Activated CD4-positive, CD25-positive, alpha-beta regulatory T cell treated with anti-CD3 and anti-CD28 coated beads, Interleukin-2, amount 50 U/mL, for 72 hours (primary cell): Measurements from ENCODE around the gene SNX20.
A peak's percentile ranks its signal among the peaks of the same experiment; 100 is the strongest.

Experiments used
- DNase-seq: peaks from one replicate; pipeline ENCODE4 v3.0.0; 2021

The SNX20 gene

DNA sequence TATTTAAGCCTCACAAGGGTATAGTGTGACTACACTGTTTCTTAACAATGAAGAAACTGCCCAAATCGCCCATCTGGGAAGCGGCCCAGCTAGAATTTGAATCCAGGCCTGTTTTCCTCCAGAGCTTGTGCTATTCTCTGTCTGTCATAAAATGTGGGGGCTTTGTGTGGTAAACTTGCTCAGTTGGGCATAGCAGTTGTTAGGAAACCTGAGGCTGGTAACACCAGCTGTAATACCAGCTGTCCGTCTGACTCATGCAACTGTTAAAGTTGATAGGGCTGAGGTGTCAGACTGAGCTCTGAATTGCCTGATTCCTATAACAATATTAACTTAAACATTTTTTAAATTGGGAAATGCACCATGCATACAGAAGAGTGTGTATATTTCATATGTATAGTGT lies 21.6 kb upstream of the SNX20 start:
- DNase-seq, result no peak

GRCh38 chr16:50699326-50700159 lies 18.4 kb upstream of the SNX20 start:
- DNase-seq, result peak; percentile 55

DNA sequence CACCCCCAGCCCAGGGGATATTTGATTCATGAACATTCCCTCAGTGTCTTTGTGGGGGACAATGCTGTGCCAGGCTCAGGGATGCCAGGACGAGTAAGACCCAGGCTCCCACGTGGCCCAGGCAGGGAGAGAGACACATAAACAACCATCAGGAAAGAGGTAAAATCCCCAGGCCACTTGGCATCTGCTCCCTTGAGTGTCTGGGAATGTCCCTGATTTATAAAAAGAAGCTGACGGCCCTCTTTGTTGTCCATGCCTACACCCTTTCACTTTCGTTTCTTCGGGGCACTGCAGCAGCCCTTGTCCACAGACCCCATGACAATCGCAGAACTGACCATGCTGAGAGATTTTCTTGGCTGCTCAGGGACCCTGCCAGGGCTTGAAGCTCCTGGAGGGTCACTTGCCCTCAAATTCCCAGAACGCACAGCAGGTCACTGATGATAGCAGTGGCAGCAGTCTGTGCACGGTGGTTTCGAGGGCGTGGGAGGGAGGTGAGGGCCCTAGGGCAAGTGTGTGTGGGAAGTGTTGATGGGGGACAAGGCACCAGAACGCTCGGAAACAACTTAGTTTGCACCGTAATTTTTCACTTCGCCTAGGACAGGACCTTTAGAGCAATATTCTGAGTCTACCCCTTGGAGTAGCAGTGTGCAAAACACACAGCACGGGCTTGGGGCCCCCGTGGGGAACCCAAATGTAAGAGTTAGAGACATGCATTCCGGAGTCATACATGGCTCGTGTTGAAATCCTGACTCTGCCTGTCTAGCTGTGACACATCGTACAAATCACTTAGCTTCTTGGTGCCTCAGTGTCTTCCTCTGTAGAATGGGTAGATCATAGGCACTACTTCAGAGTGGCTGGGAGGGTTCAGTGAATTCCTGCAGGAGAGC lies 17.0 kb upstream of the SNX20 start:
- peak; percentile 61 for DNase-seq

- DNase-seq, result no peak
These were observed 16.3 kb upstream of the SNX20 start for GRCh38 chr16:50697421-50697715.

DNA sequence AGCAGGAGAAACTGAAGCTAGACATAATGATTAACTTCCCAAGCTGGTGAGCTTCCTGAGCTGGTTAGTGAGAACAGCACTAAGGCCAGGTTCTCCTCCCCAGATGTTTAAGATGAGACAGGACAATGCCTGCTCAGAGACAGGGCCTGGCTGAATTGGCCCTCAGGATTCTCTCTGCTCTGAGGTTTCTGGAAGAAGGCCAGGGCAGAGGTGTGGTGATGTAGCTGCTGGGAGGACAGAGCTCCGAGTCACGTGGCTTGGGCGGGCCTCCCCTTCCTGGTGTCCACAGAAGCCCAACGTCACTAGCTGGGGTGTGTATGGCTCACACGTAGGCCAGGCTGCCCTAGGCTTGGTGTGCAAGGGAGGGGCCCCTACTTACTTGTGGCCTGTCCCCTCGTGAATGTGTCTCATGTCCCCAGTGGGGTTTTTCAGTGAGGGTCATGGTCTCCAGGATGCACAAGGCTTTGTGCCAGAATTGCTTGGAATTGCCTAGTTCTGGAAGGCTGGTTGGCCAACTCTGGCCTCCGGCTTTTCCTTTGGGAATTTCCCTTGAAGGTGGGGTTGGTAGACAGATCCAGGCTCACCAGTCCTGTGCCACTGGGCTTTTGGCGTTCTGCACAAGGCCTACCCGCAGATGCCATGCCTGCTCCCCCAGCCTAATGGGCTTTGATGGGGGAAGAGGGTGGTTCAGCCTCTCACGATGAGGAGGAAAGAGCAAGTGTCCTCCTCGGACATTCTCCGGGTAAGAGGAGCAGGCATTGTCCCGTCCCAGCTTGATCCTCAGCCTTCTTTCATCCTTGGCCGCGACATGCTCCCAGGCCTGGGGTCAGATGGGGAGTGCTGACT lies 15.7 kb upstream of the SNX20 start:
- peak; percentile 60 for DNase-seq

GRCh38 chr16:50696126-50696525 lies 15.0 kb upstream of the SNX20 start:
- no peak for DNase-seq

- no peak for DNase-seq
These were observed 14.2 kb upstream of the SNX20 start for GRCh38 chr16:50695017-50696000.

GRCh38 chr16:50694206-50694605 lies 13.1 kb upstream of the SNX20 start:
- no peak for DNase-seq

DNA sequence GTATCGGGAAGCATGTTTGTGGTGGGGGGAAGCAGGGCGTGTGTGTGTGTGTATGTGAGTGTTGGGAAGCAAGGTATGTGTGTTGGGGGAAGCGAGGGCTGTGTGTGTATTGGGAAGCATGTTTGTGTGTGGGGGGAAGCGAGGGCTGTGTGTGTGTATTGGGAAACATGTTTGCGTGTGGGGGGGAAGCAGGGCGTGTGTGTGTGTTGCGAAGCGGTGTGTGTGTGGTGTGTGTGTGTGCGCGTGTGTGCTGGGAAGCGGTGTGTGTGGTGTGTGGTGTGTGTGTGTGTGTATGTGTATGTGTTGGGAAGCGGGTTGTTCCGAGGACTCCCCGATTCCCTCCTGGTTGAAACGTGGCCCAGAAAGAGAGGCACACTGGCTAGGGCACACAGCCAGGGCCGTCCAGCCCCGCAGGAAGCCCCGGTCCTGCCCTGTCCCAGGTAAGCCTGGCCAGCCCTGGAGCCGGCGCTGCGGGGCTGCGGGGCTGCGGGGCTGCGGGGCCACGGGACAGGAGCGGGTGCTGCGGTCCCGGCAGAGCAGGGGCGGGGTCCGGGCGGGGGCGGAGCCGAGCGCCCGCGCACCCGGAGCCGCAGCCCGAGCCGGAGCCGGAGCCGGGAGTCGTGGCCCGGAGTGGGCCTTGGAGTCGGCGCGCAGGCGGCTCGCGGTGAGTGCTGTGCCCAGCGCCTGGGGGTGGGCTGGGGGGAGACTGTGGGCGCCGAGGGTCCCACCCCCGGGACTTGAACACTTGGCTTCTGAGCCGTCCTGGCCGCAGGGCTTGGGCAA lies 12.1 kb upstream of the SNX20 start, which contains the start of gene NOD2:
Gene NOD2, plus strand, starts transcription at position 608 of the 783 bp plus-strand sequence. CDS start 5,890 bp downstream, outside the sequence.
- no peak for DNase-seq

DNA sequence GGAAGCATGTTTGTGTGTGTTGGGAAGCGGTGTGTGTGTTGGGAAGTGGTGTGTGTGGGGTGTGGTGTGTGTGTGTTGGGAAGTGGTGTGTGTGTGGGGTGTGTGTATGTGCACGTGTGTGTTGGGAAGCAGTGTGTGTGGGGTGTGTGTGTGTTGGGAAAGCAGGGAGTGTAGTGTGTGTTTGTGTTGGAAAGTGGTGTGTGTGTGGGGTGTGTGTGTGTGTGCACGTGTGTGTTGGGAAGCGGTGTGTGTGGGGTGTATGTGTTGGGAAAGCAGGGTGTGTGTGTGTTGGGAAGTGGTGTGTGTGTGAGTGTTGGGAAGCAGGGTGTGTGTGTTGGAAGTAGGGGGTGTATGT lies 11.5 kb upstream of the SNX20 start:
- DNase-seq, result no peak

DNA sequence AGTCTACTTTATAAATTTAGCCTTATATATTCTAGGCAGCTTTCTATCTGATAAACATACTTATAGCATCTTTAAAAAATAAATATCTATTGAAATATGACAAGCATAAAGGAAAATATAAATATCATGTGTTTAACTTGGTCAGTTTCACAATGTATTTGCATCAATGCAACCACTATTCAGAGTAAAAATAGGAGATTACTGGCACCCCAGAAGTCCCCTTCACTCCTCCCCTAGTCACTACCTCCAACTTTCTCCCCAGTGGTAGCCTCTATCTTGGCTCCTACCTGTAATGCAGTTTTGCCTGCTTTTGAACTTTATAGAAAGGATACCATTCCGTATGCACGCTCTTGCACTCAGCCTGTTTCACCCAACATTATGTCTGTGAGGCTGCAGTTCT lies 9.1 kb upstream of the SNX20 start:
- DNase-seq, result no peak

GRCh38 chr16:50688867-50689266 lies 7.8 kb upstream of the SNX20 start:
- no peak for DNase-seq

GRCh38 chr16:50688083-50688482 lies 7.0 kb upstream of the SNX20 start:
- no peak for DNase-seq

DNA sequence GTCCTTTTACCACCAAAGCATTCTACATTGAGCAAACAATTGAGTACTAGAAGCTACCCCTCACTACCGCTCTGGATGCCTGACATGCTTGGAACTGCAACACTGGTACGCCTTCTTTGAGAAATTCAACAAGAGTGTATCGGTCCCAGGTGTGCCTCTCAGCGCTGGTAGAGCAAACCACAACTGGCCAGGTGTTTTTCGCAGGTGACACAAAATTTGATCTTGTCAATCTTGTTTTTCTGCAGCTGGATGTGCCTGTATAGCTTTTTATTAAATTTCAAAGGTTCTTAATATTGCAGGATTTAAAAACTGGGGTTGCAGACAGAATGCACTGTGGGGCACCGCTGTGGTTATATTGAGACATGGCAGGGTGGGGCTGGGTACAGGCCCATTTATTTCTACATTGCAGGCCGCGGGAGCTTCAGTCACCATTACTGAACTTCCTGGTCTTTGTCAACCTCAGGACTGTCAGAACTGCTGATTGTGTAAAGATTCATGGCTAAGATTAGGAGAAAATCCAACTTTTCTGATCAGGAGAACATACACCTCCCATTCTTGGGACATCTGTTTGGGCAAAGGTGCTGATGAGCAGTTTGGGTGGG lies 4.5 kb upstream of the SNX20 start:
- DNase-seq, result no peak

GRCh38 chr16:50684823-50685461 lies 3.8 kb upstream of the SNX20 start:
- DNase-seq, result no peak

GRCh38 chr16:50683689-50684374 lies 2.7 kb upstream of the SNX20 start:
- DNase-seq, result peak; percentile 63

GRCh38 chr16:50680556-50680893 lies 587 bp downstream of the SNX20 start:
- DNase-seq, result no peak

GRCh38 chr16:50679676-50680555 lies 1.2 kb downstream of the SNX20 start:
- no peak for DNase-seq

- no peak for DNase-seq
These were observed 1.8 kb downstream of the SNX20 start for GRCh38 chr16:50679266-50679665.
